GM12865 (cell line): ENCODE data around the gene PLEKHA6.

Source experiments
- DNase-seq: peaks from one replicate; pipeline ENCODE4 v3.0.0; 2010; ENCODE audit warnings: low read depth
- H3K4me3 ChIP-seq: 2 replicates; pipeline ENCODE4 v1.5.1; 2011; ENCODE audit warnings: mild to moderate bottlenecking, low read depth, low read length, control low read depth
- TF ChIP-seq, protein P1 (sequence below): IDR thresholded peaks from 2 replicates; pipeline ENCODE4 v1.5.1; 2011; ENCODE audit warnings: low read length, control low read depth, low read depth, inconsistent platforms; ENCODE audit not compliant: insufficient read depth; ENCODE audit errors: missing control alignments

PLEKHA6 gene

GRCh38 chr1:204262506-204263253, 97.0 kb downstream of the PLEKHA6 start:
- TF ChIP-seq, protein P1, sequence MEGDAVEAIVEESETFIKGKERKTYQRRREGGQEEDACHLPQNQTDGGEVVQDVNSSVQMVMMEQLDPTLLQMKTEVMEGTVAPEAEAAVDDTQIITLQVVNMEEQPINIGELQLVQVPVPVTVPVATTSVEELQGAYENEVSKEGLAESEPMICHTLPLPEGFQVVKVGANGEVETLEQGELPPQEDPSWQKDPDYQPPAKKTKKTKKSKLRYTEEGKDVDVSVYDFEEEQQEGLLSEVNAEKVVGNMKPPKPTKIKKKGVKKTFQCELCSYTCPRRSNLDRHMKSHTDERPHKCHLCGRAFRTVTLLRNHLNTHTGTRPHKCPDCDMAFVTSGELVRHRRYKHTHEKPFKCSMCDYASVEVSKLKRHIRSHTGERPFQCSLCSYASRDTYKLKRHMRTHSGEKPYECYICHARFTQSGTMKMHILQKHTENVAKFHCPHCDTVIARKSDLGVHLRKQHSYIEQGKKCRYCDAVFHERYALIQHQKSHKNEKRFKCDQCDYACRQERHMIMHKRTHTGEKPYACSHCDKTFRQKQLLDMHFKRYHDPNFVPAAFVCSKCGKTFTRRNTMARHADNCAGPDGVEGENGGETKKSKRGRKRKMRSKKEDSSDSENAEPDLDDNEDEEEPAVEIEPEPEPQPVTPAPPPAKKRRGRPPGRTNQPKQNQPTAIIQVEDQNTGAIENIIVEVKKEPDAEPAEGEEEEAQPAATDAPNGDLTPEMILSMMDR: no peak
- no peak for DNase-seq
- H3K4me3 ChIP-seq: no peak overlapping the region

DNA sequence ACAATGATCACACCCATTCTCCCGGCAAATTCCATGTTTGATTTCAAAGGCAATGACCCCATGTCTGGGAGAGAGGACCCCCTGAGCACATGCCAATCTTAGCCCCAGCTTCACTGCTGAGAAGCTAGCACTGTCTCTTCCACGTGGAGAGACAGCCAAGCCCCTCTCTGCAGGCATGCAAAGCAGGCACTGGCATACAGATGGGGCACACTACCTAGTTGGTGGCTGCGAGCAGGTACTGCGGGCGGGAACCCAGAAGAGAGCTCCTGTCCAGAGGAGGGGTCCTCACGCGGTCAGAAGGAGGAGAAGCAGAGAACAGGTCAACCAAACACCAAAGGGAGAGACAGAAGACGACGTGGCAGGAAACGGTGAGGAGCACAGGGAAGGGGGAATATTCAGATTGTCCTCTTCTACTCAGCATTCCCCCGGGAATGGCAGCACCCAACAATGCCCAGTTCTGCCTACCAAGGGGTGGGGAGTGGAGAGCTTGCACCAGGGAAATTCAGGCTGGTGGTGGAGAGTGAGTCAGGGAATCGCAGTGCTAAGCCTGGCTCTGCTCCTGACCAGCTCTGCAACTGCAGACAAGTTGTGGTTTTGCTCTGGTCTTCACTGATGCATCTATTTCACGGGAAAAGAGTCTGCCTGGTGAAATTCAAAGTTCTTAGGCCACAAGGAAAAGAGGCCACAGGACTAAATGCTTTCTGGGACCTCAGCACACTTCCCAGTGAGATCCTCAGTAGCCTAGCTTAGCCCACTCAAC, 97.8 kb downstream of the PLEKHA6 start:
- H3K4me3 ChIP-seq: no peak overlapping the region
- no peak for DNase-seq
- TF ChIP-seq, protein P1: no peak

DNA sequence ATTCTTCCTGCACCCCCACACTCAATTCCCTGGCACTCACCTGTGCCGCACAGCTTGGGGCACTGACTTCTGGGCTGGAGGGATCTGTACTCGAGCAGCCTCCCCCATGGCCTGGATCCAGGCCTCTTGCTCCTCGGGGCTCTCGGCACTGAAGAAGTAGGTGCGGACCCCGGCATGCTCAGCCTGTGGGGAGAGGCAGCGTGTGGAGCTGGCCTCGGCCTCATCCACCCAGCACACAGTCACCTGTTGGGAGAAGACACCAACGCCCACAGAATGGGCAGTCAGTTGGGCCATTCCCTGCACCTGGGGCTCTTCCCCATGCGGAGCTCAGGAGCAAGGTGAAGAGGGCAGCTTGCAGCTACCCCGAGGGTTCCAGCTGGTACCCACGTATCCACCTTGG, 98.5 kb downstream of the PLEKHA6 start:
- DNase-seq: no peak
- no peak overlapping the region for H3K4me3 ChIP-seq
- TF ChIP-seq, protein P1: no peak

- DNase-seq: no peak
- TF ChIP-seq, protein P1: no peak
Measured at GRCh38 chr1:204260601-204261197, 99.0 kb downstream of the PLEKHA6 start.

DNA sequence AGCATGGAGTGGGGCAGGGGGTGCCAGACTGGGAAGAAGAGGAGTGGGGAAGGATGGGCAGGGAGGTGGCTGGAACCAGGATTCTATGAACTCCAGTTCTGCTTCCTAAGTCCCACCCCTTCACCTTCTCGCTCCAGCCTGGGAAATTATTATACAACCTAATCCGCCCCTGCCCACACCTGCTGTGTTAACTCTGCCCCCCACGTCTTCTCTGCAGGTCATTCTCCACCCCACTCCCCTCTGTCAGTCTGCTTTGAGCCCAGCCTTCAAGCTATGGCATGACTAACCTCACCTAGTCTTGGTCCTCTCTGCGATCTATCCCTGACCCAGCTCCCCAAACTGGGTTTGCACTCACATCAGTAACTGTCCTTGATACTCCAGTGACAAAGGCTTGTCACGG, 99.9 kb downstream of the PLEKHA6 start:
- TF ChIP-seq, protein P1: no peak
- no peak for DNase-seq

More at GRCh38 chr1:204260601-204261197, 99.0 kb downstream of the PLEKHA6 start:
- H3K4me3 ChIP-seq: no peak overlapping the region

DNA sequence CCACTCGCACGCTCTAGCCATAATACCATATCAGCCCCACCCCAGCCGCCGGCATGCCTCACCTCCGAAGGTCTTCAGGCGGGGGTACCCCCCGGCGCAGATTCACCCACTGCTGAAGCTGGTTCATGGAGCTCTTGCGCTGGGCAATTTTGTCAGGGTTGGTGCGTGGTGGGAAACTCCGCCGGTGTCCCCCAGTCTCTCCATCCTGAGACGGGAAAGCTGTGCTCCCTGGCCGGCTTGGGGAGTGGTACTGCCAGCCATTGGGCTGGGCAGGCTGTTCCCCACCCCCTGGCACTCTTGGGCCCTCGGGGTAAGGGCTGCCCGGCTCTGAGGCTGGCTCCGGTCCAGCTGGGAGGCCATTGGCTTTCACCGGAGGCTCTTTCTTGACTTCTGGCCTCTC, 100.5 kb downstream of the PLEKHA6 start:
- TF ChIP-seq, protein P1: no peak
- H3K4me3 ChIP-seq: no peak overlapping the region
- no peak for DNase-seq

More for the DNA sequence above, 99.9 kb downstream of the PLEKHA6 start:
- H3K4me3 ChIP-seq: no peak overlapping the region
